H1 (cell line): ENCODE measurements around the gene ALK. TPM values are rescaled to one million over a fixed set of nuclear protein-coding genes. Genes with fewer than 3 reads are reported as not detected.

ENCODE experiments used
- CTCF ChIA-PET: fragments of 300-600 bp; sonication (Branson Sonifier 250); formaldehyde crosslinking; loops from one replicate; lab custom pipeline; 2021; ENCODE audit not compliant: partially characterized antibody; lab: Charles Lee
- POLR2A ChIA-PET: fragments of 300-600 bp; sonication (Branson Sonifier 250); formaldehyde crosslinking; loops from one replicate; lab custom pipeline; 2021; ENCODE audit warnings: inconsistent platforms; ENCODE audit not compliant: partially characterized antibody; lab: Charles Lee
- DNase-seq, 2 experiments: peaks; one replicate each; pipeline versions ENCODE4 v3.0.0 to v3.0.0-alpha.2; 2010 to 2022; ENCODE audit warnings: low spot score in 2 of 2, low read depth in 1 of 2, mixed read lengths in 1 of 2
- FAIRE-seq: peaks from 2 replicates; lab custom pipeline; 2011; peaks lifted over from hg19 to GRCh38; lab: Jason Lieb, UNC
- H2AFZ ChIP-seq: 2 replicates; pipeline ENCODE4 v1.8.1; 2012; ENCODE audit warnings: low read length, inconsistent platforms
- H2AK5ac ChIP-seq: 2 replicates; pipeline ENCODE4 v1.6.1; 2013; ENCODE audit warnings: low read depth, low read length
- H2BK120ac ChIP-seq: replicated peaks from 2 replicates; pipeline ENCODE3; 2013; ENCODE audit warnings: low read depth, low read length, inconsistent platforms
- H2BK12ac ChIP-seq: 2 replicates; pipeline ENCODE4 v1.6.1; 2013; ENCODE audit warnings: low read depth, low read length
- H2BK15ac ChIP-seq: 2 replicates; pipeline ENCODE4 v1.6.1; 2013; ENCODE audit warnings: low read length
- H2BK20ac ChIP-seq: 2 replicates; pipeline ENCODE4 v1.6.1; 2013; ENCODE audit warnings: low read length
- H2BK5ac ChIP-seq: 2 replicates; pipeline ENCODE4 v1.6.1; 2013; ENCODE audit warnings: low read depth, low read length
- H3K14ac ChIP-seq: 2 replicates; pipeline ENCODE4 v1.6.1; 2013; ENCODE audit warnings: inconsistent platforms; ENCODE audit not compliant: insufficient read length
- H3K18ac ChIP-seq: 2 replicates; pipeline ENCODE4 v1.6.1; 2013; ENCODE audit warnings: low read length; ENCODE audit errors: extremely low read depth
- H3K23ac ChIP-seq: 2 replicates; pipeline ENCODE4 v1.6.1; 2013; ENCODE audit warnings: inconsistent platforms; ENCODE audit not compliant: insufficient read length
- H3K23me2 ChIP-seq: 2 replicates; pipeline ENCODE4 v1.6.1; 2013; ENCODE audit warnings: low read depth, low read length
- H3K27ac ChIP-seq: 2 replicates; pipeline ENCODE4 v1.6.1; 2011; ENCODE audit warnings: low read depth, low read length, inconsistent platforms
- H3K27me3 ChIP-seq, 4 experiments: replicated peaks in 1 of 4; 1 replicate in 1 of 4; 2 replicates in 3 of 4; pipeline versions ENCODE4 v1.6.1 to v1.8.1; 2011 to 2013; ENCODE audit warnings: low read length in 3 of 4, mild to moderate bottlenecking in 3 of 4, inconsistent platforms in 2 of 4, mixed read lengths in 2 of 4, moderate library complexity in 1 of 4; ENCODE audit not compliant: control insufficient read depth in 3 of 4, insufficient read depth in 3 of 4; ENCODE audit errors: extremely low read depth in 1 of 4
- H3K36me3 ChIP-seq, 4 experiments: 2 replicates each; pipeline versions ENCODE4 v1.6.1 to v1.8.1; 2011 to 2013; ENCODE audit warnings: mild to moderate bottlenecking in 4 of 4, low read length in 3 of 4, moderate library complexity in 2 of 4, control low read depth in 1 of 4, inconsistent platforms in 1 of 4; ENCODE audit not compliant: insufficient read depth in 4 of 4, control insufficient read depth in 2 of 4
- H3K4ac ChIP-seq: replicated peaks from 2 replicates; pipeline ENCODE3; 2013; ENCODE audit warnings: low read length, low read depth, mixed read lengths, inconsistent platforms; ENCODE audit not compliant: insufficient read length
- H3K4me1 ChIP-seq, 4 experiments: replicated peaks in 1 of 4; 1 replicate in 1 of 4; 2 replicates in 3 of 4; pipeline versions ENCODE4 v1.6.1 to v1.8.1; 2011 to 2013; ENCODE audit warnings: low read length in 3 of 4, inconsistent platforms in 2 of 4, mixed read lengths in 1 of 4; ENCODE audit not compliant: insufficient read depth in 4 of 4, control insufficient read depth in 3 of 4
- H3K4me2 ChIP-seq, 2 experiments: 2 replicates each; pipeline versions ENCODE4 v1.6.1 to v1.8.1; 2011 to 2013; ENCODE audit warnings: low read depth in 2 of 2, low read length in 2 of 2, control low read depth in 1 of 2, inconsistent platforms in 1 of 2, mild to moderate bottlenecking in 1 of 2; ENCODE audit not compliant: insufficient read depth in 1 of 2
- H3K4me3 ChIP-seq, 4 experiments: fragments of 200-600, 300-600 bp in 1 of 4; sonication (generic), shearing (Covaris generic), sonication (Bioruptor Twin) in 1 of 4; 2 replicates each; pipeline versions ENCODE4 v1.5.1 to v1.8.1; 2011 to 2016; ENCODE audit warnings: low read length in 4 of 4, low read depth in 3 of 4, control low read depth in 2 of 4, inconsistent platforms in 2 of 4, mild to moderate bottlenecking in 2 of 4, mixed read lengths in 1 of 4, moderate library complexity in 1 of 4; ENCODE audit not compliant: insufficient read depth in 2 of 4; ENCODE audit errors: extremely low read depth in 1 of 4
- H3K56ac ChIP-seq: replicated peaks from 2 replicates; pipeline ENCODE3; 2013; ENCODE audit warnings: low read depth, mild to moderate bottlenecking, mixed read lengths, low read length, inconsistent platforms; ENCODE audit not compliant: insufficient read length
- H3K79me1 ChIP-seq: 2 replicates; pipeline ENCODE4 v1.6.1; 2013; ENCODE audit warnings: low read depth, low read length, control low read depth
- H3K79me2 ChIP-seq, 2 experiments: 2 replicates each; pipeline versions ENCODE4 v1.6.1 to v1.8.1; 2012 to 2013; ENCODE audit warnings: low read length in 2 of 2, mild to moderate bottlenecking in 2 of 2, inconsistent platforms in 1 of 2; ENCODE audit not compliant: insufficient read depth in 2 of 2, control insufficient read depth in 1 of 2
- H3K9ac ChIP-seq, 4 experiments: replicated peaks in 1 of 4; 1 replicate in 1 of 4; 2 replicates in 3 of 4; pipeline versions ENCODE4 v1.6.1 to v1.8.1; 2011 to 2013; ENCODE audit warnings: low read depth in 3 of 4, low read length in 3 of 4, control low read depth in 2 of 4, mild to moderate bottlenecking in 2 of 4, moderate library complexity in 2 of 4, inconsistent platforms in 1 of 4; ENCODE audit errors: extremely low read depth in 1 of 4
- H3K9me3 ChIP-seq, 2 experiments: 2 replicates each; pipeline versions ENCODE4 v1.6.1 to v1.8.1; 2012 to 2013; ENCODE audit warnings: mild to moderate bottlenecking in 2 of 2, moderate library complexity in 2 of 2, control low read depth in 1 of 2, inconsistent platforms in 1 of 2, low read depth in 1 of 2, low read length in 1 of 2, mixed read lengths in 1 of 2; ENCODE audit not compliant: insufficient read depth in 2 of 2
- H4K20me1 ChIP-seq, 2 experiments: replicated peaks in 1 of 2; 2 replicates each; pipeline versions ENCODE3 to v1.8.1; 2011 to 2013; ENCODE audit warnings: inconsistent platforms in 2 of 2, low read length in 2 of 2, mild to moderate bottlenecking in 1 of 2; ENCODE audit not compliant: insufficient read depth in 2 of 2, control insufficient read depth in 1 of 2
- H4K5ac ChIP-seq: 2 replicates; pipeline ENCODE4 v1.6.1; 2013; ENCODE audit warnings: low read length, low read depth, mixed read lengths, inconsistent platforms; ENCODE audit not compliant: insufficient read length
- H4K8ac ChIP-seq: 2 replicates; pipeline ENCODE4 v1.8.0; 2013; ENCODE audit warnings: mild to moderate bottlenecking, moderate library complexity, low read length, inconsistent platforms; ENCODE audit not compliant: insufficient read depth; ENCODE audit errors: extremely low read depth
- H4K91ac ChIP-seq: replicated peaks from 2 replicates; pipeline ENCODE3; 2013; ENCODE audit warnings: low read length, mixed read lengths, inconsistent platforms; ENCODE audit not compliant: insufficient read length
- CEBPB ChIP-seq: IDR thresholded peaks from 2 replicates; pipeline ENCODE4 v1.6.1; 2012; ENCODE audit warnings: low read depth, low read length
- E2F6 ChIP-seq: IDR thresholded peaks from 2 replicates; pipeline ENCODE4 v1.6.1; 2012; ENCODE audit warnings: inconsistent platforms
- GABPA ChIP-seq: IDR thresholded peaks from 2 replicates; pipeline ENCODE4 v1.6.1; 2011; ENCODE audit warnings: mild to moderate bottlenecking, low read length, moderate library complexity, borderline replicate concordance; ENCODE audit not compliant: insufficient read depth
- HDAC2 ChIP-seq, 2 experiments: fragments of 300-600 bp in 1 of 2; sonication (generic) in 1 of 2; IDR thresholded peaks; 2 replicates each; pipeline ENCODE4 v1.6.1; 2011 to 2012; ENCODE audit warnings: low read depth in 2 of 2, low read length in 2 of 2, mild to moderate bottlenecking in 2 of 2, moderate library complexity in 2 of 2, borderline replicate concordance in 1 of 2, inconsistent platforms in 1 of 2
- HDAC6 ChIP-seq: IDR thresholded peaks from one replicate; pipeline ENCODE4 v1.7.1; 2012; ENCODE audit warnings: low read depth, mild to moderate bottlenecking, inconsistent platforms, low read length, moderate library complexity
- JUN ChIP-seq: IDR thresholded peaks from 2 replicates; pipeline ENCODE4 v1.6.1; 2011; ENCODE audit warnings: low read depth, mild to moderate bottlenecking, improper control_type of control experiment, low read length
- RAD21 ChIP-seq, 2 experiments: IDR thresholded peaks in 1 of 2; conservative IDR thresholded peaks in 1 of 2; 2 replicates each; pipeline ENCODE4 v1.6.1; 2011; ENCODE audit warnings: low read depth in 2 of 2, low read length in 2 of 2, improper control_type of control experiment in 1 of 2, inconsistent platforms in 1 of 2, mild to moderate bottlenecking in 1 of 2, moderate library complexity in 1 of 2
- SIX5 ChIP-seq: IDR thresholded peaks from 2 replicates; pipeline ENCODE4 v1.6.1; 2011; ENCODE audit warnings: mild to moderate bottlenecking, low read depth, low read length
- TAF7 ChIP-seq: optimal IDR thresholded peaks from 2 replicates; pipeline ENCODE3; 2011; ENCODE audit warnings: low read depth, mild to moderate bottlenecking, inconsistent platforms, low read length, moderate library complexity, borderline replicate concordance
- TCF12 ChIP-seq: IDR thresholded peaks from 2 replicates; pipeline ENCODE4 v1.6.1; 2011; ENCODE audit warnings: low read depth, mild to moderate bottlenecking, low read length
- TEAD4 ChIP-seq: IDR thresholded peaks from 2 replicates; pipeline ENCODE4 v1.6.1; 2012; ENCODE audit warnings: low read depth, low read length, inconsistent platforms, mixed read lengths
- WGBS, 2 experiments: shearing (Covaris generic) in 1 of 2; methylation state at CpG; one replicate each; pipeline versions ENCODE4 v1.1.6 to v1.1.7; 2013 to 2015; ENCODE audit warnings: low lambda C conversion rate in 2 of 2, mixed read lengths in 2 of 2, inconsistent platforms in 1 of 2, low coverage in 1 of 2, missing lambda C conversion rate in 1 of 2; ENCODE audit not compliant: insufficient replicate concordance in 2 of 2, insufficient coverage in 1 of 2, insufficient read length in 1 of 2; ENCODE audit errors: extremely low coverage in 1 of 2, missing lambda C conversion rate in 1 of 2; 5-methylcytosine and 5-hydroxymethylcytosine counted together
- polyA plus RNA-seq, 7 experiments: library from polyadenylated mRNA; depleted of rRNA in 3 of 7; stranded (reverse) in 5 of 7; unstranded in 2 of 7; fragments of >200 nt in 5 of 7; fragments of 200-250 nt in 2 of 7; gene quantifications; 1 replicate in 5 of 7; 2 replicates in 1 of 7; 4 replicates in 1 of 7; pipeline versions ENCODE4 v1.2.1 to v1.2.3, GENCODE V29; 2011 to 2013; ENCODE audit warnings: missing spikeins in 2 of 7, mixed read lengths in 2 of 7
- total RNA-seq: library from RNA; stranded (reverse); fragmentation: NEBNext Ultra II Directional; extraction: Animal tissue kit (Norgen Biotek cat#: 25700); gene quantifications from 2 replicates; pipeline ENCODE4 v1.2.1, GENCODE V29; 2021

Gene ALK
- total and polyA plus RNA-seq, 2 of the 8 experiments (the other 6 are each of a cell fraction or from before 2014, with no cell fraction given): 0.02 to 0.09 TPM

- H3K4me3 ChIP-seq: no peak overlapping the region
- 24% methylated on average over 5 of the region's 5 CpGs; no CpG with 5 or more reads in 1 of the 2 experiments for WGBS, 2 experiments
- no peaks in the 10 kb centered on the region for H3K79me1 ChIP-seq
- no peak overlapping the region for H2BK15ac ChIP-seq
- H4K5ac ChIP-seq: no peak overlapping the region
- H3K23me2 ChIP-seq: no peaks in the 10 kb centered on the region
- H3K4me2 ChIP-seq: no peak overlapping the region
- H2BK20ac ChIP-seq: no peak overlapping the region
- no peaks in the 10 kb centered on the region for H3K79me2 ChIP-seq
- no peaks in the 10 kb centered on the region for H3K9me3 ChIP-seq
- H2BK5ac ChIP-seq: no peak overlapping the region
- peaks cover 0 to 8% (median 2%) of the 10 kb centered on the region in 4 experiments; a peak in 4 of 7 replicates for H3K4me1 ChIP-seq
- no peak overlapping the region for H3K9ac ChIP-seq
- H3K27ac ChIP-seq: no peak overlapping the region
- ChIA-PET POLR2A (no interaction called here), CTCF (interaction anchor here (0.7 to 4.3 kb wide), 3 partner anchors 15 to 735 kb away, joined by 3 to 61 read pairs (median 3); no protein-coding TSS in a partner anchor)
- no peak overlapping the region for H4K8ac ChIP-seq
- H3K4ac ChIP-seq: no peak overlapping the region
- H2AFZ ChIP-seq: no peak overlapping the region
- FAIRE-seq (peak; percentile 81), DNase-seq (peak in 1 of 2 experiments; percentile 86)
- H3K27me3 ChIP-seq: no peaks in the 10 kb centered on the region
- H4K91ac ChIP-seq: no peak overlapping the region
- no peak overlapping the region for H2BK12ac ChIP-seq
- no peak overlapping the region for H3K14ac ChIP-seq
- no peak overlapping the region for H2AK5ac ChIP-seq
- H3K18ac ChIP-seq: no peak overlapping the region
- no peaks in the 10 kb centered on the region for H4K20me1 ChIP-seq
- no peak overlapping the region for H3K23ac ChIP-seq
- H2BK120ac ChIP-seq: no peak overlapping the region
- H3K36me3 ChIP-seq: no peaks in the 10 kb centered on the region
- no peak overlapping the region for H3K56ac ChIP-seq
- TF ChIP-seq CEBPB (no peak), TCF12 (no peak), TAF7 (peak; percentile 51), SIX5 (no peak), TEAD4 (0 out of 2 replicates have a peak, but pooled peaks have one; percentile 28), E2F6 (peak; percentile 92), RAD21 (IDR thresholded peaks at IDR 0.05 in 1 of 2, conservative IDR thresholded peaks at IDR 0.05 in 1 of 2; ENCODE audit: low read depth in 2 of 2, low read length in 2 of 2) (peak; percentile 33 to 46), JUN (no peak), HDAC2 (IDR thresholded peaks at IDR 0.05; ENCODE audit: borderline replicate concordance in 1 of 2, low read depth in 2 of 2, low read length in 2 of 2) (0 out of 4 replicates have a peak, but pooled peaks of 1 of the 2 experiments have one; percentile 31), GABPA (0 out of 2 replicates have a peak, but pooled peaks have one; percentile 45), HDAC6 (no peak)
These were observed 627.5 kb downstream of the ALK start for GRCh38 chr2:29293830-29294438.
